Neural cell (in vitro differentiated cells): Measurements from ENCODE around the gene NGFR.

Source experiments
- EZH2 ChIP-seq: fragments of 200-600, 300-800 bp; shearing (Covaris generic), sonication (generic); IDR thresholded peaks from 2 replicates; pipeline ENCODE4 v1.6.1; 2014; ENCODE audit warnings: antibody characterized with exemption, low read length, borderline replicate concordance, mild to moderate bottlenecking; ENCODE audit not compliant: insufficient read depth, poor library complexity, severe bottlenecking
- TF ChIP-seq, protein P1 (sequence below): fragments of 450-650 bp; IDR thresholded peaks from 2 replicates; pipeline ENCODE4 v1.5.1; 2014; ENCODE audit warnings: antibody characterized with exemption, mild to moderate bottlenecking, moderate library complexity; ENCODE audit not compliant: poor library complexity, severe bottlenecking

DNA sequence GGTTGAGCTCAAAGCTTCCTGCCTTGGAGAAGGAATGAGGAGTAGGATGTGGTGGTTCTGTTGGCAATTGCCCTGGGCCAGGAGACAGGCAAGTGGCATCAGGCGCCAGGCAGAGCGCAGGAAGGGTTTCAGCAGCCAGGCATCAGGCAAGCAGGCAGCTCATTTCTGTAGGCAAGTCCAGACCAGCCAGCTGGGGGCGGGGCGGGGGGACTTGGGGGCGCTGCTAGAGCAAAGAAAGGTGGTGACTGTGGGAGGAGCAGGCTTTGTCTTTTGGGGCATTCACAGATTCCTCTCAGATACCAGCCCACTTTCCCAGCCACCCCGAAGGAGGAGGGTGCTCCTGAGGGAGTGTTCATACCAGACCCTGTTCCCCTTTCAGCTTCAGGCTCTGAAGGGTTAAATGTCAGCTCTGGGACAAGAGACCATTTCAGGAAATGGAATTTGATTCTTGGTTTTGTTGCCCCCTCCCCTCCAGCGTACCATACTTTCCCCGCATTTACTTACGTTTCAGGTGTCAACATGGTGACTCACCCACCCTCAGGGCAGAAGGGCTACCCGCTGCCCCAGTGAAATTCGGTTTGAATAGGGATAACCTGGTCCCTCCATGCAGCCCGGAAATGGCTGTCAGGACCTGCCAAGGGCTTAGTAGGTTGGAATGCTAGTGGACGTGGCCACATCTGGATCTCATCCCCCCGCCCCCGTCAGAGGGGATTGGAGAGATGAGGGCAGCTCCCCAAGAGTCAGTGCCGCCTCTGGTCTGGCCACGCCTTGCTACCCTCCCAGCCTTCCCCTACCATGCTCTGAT lies 13.2 kb downstream of the NGFR start:
- TF ChIP-seq, protein P1, sequence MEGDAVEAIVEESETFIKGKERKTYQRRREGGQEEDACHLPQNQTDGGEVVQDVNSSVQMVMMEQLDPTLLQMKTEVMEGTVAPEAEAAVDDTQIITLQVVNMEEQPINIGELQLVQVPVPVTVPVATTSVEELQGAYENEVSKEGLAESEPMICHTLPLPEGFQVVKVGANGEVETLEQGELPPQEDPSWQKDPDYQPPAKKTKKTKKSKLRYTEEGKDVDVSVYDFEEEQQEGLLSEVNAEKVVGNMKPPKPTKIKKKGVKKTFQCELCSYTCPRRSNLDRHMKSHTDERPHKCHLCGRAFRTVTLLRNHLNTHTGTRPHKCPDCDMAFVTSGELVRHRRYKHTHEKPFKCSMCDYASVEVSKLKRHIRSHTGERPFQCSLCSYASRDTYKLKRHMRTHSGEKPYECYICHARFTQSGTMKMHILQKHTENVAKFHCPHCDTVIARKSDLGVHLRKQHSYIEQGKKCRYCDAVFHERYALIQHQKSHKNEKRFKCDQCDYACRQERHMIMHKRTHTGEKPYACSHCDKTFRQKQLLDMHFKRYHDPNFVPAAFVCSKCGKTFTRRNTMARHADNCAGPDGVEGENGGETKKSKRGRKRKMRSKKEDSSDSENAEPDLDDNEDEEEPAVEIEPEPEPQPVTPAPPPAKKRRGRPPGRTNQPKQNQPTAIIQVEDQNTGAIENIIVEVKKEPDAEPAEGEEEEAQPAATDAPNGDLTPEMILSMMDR, result no peak
- TF ChIP-seq EZH2, result no peak
